Uterus (tissue), 4 donors: ENCODE results near the gene SCAF8. TPM values are rescaled to one million over a fixed set of nuclear protein-coding genes. Genes with fewer than 3 reads are reported as not detected.

Experiments used
- DNase-seq, 2 donors: peaks; one replicate each; pipeline ENCODE4 v3.0.0-alpha.2; 2019 to 2020
- H3K27ac ChIP-seq, 2 donors: fragments of 200-600 bp; sonication (generic); 1 replicate in 1 of 2; 2 replicates in 1 of 2; pipeline ENCODE4 v1.5.1; 2016 to 2018
- H3K27me3 ChIP-seq, 2 donors: fragments of 200-600 bp; sonication (generic); one replicate each; pipeline ENCODE4 v1.5.1; 2018 to 2019; ENCODE audit warnings: control low read depth in 1 of 2
- H3K36me3 ChIP-seq, 2 donors: fragments of 200-600 bp; sonication (generic); one replicate each; pipeline ENCODE4 v1.5.1; 2019; ENCODE audit warnings: control low read depth in 1 of 2
- H3K4me1 ChIP-seq, 2 donors: fragments of 200-600 bp; sonication (generic); one replicate each; pipeline ENCODE4 v1.5.1; 2018 to 2019; ENCODE audit warnings: control low read depth in 1 of 2
- H3K4me3 ChIP-seq, 2 donors: fragments of 200-600 bp; sonication (generic); 1 replicate in 1 of 2; 2 replicates in 1 of 2; pipeline ENCODE4 v1.5.1; 2018 to 2019; ENCODE audit warnings: mild to moderate bottlenecking in 1 of 2
- H3K9me3 ChIP-seq, 2 donors: fragments of 200-600 bp; sonication (generic); one replicate each; pipeline ENCODE4 v1.5.1; 2019; ENCODE audit warnings: control low read depth in 1 of 2
- CTCF ChIP-seq, 4 experiments: fragments of 200-600 bp in 2 of 4; fragments of 450-650 bp in 2 of 4; sonication (generic) in 2 of 4; IDR thresholded peaks; one replicate each; pipeline ENCODE4 v1.5.1; 2016 to 2019; ENCODE audit warnings: antibody characterized with exemption in 4 of 4, mild to moderate bottlenecking in 2 of 4, moderate library complexity in 1 of 4
- POLR2A ChIP-seq, 2 donors: fragments of 450-650 bp; IDR thresholded peaks; one replicate each; pipeline ENCODE4 v1.6.1; 2016; ENCODE audit warnings: antibody characterized with exemption in 2 of 2, mild to moderate bottlenecking in 1 of 2, moderate library complexity in 1 of 2
- intact Hi-C: fragments of 100-400 bp; cut with DNase I; formaldehyde crosslinking; loops from one replicate; pipeline ENCODE4 v1.15.1; 2023; ENCODE audit warnings: low total_unique reads
- total RNA-seq, 4 donors: library from RNA; depleted of rRNA in 3 of 4; stranded (reverse); fragments of >200 nt in 3 of 4; gene quantifications; one replicate each; pipeline versions ENCODE4 v1.1.0 to v1.2.4, GENCODE V29; 2014 to 2023
- donor health status: DM: yes; HTN: yes; CAD: no.

SCAF8 gene
- total RNA-seq, 4 donors from 2014 or later = 28.7 to 85.9 (median 53.8) TPM

DNA sequence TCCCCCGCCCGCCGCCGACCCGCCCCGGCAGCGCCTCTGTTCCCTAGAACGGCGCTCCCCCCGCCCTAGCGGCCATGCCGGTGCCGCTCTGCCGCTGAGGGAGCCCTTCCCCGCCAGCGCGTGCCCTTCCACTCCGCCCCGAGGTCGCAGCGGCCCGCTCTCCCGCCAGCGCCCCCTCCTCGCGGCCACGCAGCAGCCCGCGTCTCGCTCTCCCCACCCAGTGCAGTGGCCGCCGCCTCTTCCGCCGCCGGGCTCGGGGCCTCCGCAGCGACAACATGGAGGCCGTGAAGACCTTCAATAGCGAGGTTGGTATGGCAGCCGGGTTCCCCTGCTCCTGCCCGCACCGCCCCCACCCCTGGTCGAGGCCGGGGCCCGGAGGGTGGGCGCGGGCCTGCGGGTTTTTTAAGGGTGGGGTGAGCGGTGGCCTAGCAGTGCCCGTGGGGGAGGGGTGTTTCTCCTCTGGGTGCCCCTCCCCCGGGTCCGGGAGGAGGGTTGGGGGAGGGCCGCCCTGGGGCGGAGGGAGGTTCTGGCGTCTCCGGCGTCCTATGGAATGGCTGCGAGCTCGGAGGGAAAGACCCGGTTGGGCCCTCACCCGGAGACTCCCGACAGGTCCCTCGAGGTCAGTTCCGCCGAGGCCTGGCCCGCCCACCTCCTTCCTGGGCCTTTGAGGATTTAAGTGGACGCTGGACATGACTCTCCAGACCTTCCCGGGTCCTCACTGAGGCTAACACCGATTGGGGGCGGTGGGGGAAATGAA lies 588 bp downstream of the SCAF8 start:
- no peaks in the 10 kb centered on the region for H3K9me3 ChIP-seq
- peak; percentile 44 to 45 for TF ChIP-seq POLR2A (IDR thresholded peaks at IDR 0.05)
- peak in 1 of 4 experiments; percentile 30 for TF ChIP-seq CTCF (IDR thresholded peaks at IDR 0.05)
- H3K27ac ChIP-seq = peak overlapping the region; percentile 99
- H3K4me1 ChIP-seq = peaks cover 5 to 17% of the 10 kb centered on the region in 2 donors
- peak overlapping the region; percentile 69 to 96 for H3K4me3 ChIP-seq
- peaks cover 0 to 2% of the 10 kb centered on the region in 2 donors for H3K36me3 ChIP-seq
- intact Hi-C loops = no loop called here
- no peaks in the 10 kb centered on the region for H3K27me3 ChIP-seq
- DNase-seq = peak; percentile 94 to 96

DNA sequence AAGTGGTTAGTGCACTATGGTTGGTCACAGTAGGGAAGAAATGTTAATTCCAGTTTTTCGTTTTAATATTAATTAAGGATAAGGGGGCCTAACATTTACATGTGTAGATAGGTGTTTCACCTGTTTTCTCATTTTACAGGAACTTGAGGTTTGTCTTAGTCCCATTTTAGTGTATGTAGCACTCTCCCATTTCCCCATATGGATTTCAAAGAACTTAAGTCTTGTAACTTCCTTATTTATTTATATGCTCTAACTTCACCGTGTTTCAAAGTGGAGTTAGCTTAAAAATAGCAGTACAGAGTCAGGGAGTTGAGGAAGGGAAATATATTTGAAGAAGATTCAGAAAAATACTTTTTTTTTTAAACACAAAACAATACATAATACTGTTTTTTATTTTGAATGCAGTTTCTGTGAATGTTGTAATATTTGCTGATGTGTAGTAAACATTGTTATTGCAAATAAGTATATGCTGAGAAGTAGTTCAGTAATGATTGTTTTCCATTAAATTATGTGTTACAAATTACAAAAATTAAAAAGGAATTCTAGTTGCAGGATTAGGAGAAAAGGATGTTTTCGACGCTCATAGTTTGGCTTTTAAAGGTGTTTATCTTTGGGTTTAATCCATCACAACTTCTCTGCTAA lies 3.5 kb downstream of the SCAF8 start:
- Histone ChIP-seq H3K4me3 (no peak overlapping the region), H3K4me1 (peaks cover 5 to 17% of the 10 kb centered on the region in 2 donors), H3K36me3 (peaks cover 0 to 2% of the 10 kb centered on the region in 2 donors), H3K27ac (no peak overlapping the region), H3K9me3 (no peaks in the 10 kb centered on the region), H3K27me3 (no peaks in the 10 kb centered on the region)
- TF ChIP-seq POLR2A (IDR thresholded peaks at IDR 0.05) (no peak), CTCF (IDR thresholded peaks at IDR 0.05) (no peak)
- intact Hi-C loops = no loop called here
- no peak for DNase-seq

GRCh38 chr6:154737424-154737823 lies 4.2 kb downstream of the SCAF8 start:
- H3K27ac ChIP-seq = no peak overlapping the region
- DNase-seq = no peak
- H3K9me3 ChIP-seq = no peaks in the 10 kb centered on the region
- H3K4me3 ChIP-seq = no peak overlapping the region
- TF ChIP-seq CTCF (IDR thresholded peaks at IDR 0.05) (no peak), POLR2A (IDR thresholded peaks at IDR 0.05) (no peak)
- peaks cover 0 to 2% of the 10 kb centered on the region in 2 donors for H3K36me3 ChIP-seq
- H3K27me3 ChIP-seq = no peaks in the 10 kb centered on the region
- intact Hi-C loops = no loop called here
- H3K4me1 ChIP-seq = peaks cover 5 to 17% of the 10 kb centered on the region in 2 donors

GRCh38 chr6:154738551-154738961 lies 5.3 kb downstream of the SCAF8 start:
- DNase-seq = no peak
- peaks cover 0 to 2% of the 10 kb centered on the region in 2 donors for H3K36me3 ChIP-seq
- no peaks in the 10 kb centered on the region for H3K27me3 ChIP-seq
- no peaks in the 10 kb centered on the region for H3K9me3 ChIP-seq
- H3K4me3 ChIP-seq = no peak overlapping the region
- no peak overlapping the region for H3K27ac ChIP-seq
- no peak for TF ChIP-seq CTCF (IDR thresholded peaks at IDR 0.05)
- TF ChIP-seq POLR2A (IDR thresholded peaks at IDR 0.05) = no peak
- peaks cover 5 to 17% of the 10 kb centered on the region in 2 donors for H3K4me1 ChIP-seq
- intact Hi-C loops = no loop called here

GRCh38 chr6:154740658-154741057 lies 7.4 kb downstream of the SCAF8 start:
- peaks cover 0 to 2% of the 10 kb centered on the region in 2 donors for H3K36me3 ChIP-seq
- H3K4me3 ChIP-seq = no peak overlapping the region
- intact Hi-C loops = no loop called here
- TF ChIP-seq POLR2A (IDR thresholded peaks at IDR 0.05) (no peak), CTCF (IDR thresholded peaks at IDR 0.05) (no peak)
- H3K4me1 ChIP-seq = peaks cover 0 to 7% of the 10 kb centered on the region in 2 donors
- H3K9me3 ChIP-seq = no peaks in the 10 kb centered on the region
- no peaks in the 10 kb centered on the region for H3K27me3 ChIP-seq
- DNase-seq = no peak
- H3K27ac ChIP-seq = no peak overlapping the region
